OCI-LY7 (cell line): ENCODE measurements around the gene RSU1. TPM values are rescaled to one million over a fixed set of nuclear protein-coding genes. Genes with fewer than 3 reads are reported as not detected.

Source experiments
- BruUV-seq: library from RNA; stranded (reverse); fragments of 400-500 nt; replicated peaks from 2 replicates; lab custom pipeline; 2021; lab: Mats Ljungman, UMichigan
- CTCF ChIA-PET: fragments of 300-600 bp; sonication (Branson Sonifier 250); formaldehyde crosslinking; loops from one replicate; lab custom pipeline; 2022; ENCODE audit warnings: antibody characterized with exemption; ENCODE audit not compliant: unreplicated experiment; lab: Charles Lee
- POLR2A ChIA-PET: fragments of 300-600 bp; sonication (Branson Sonifier 250); formaldehyde crosslinking; loops from one replicate; lab custom pipeline; 2022; ENCODE audit warnings: antibody characterized with exemption; lab: Charles Lee
- DNase-seq: peaks from one replicate; pipeline ENCODE4 v3.0.0-alpha.2; 2015; ENCODE audit warnings: low spot score
- H2AFZ ChIP-seq: fragments of 200-600 bp; sonication (generic), shearing (Covaris generic); 2 replicates; pipeline ENCODE4 v1.6.1; 2014; ENCODE audit warnings: mild to moderate bottlenecking, antibody characterized with exemption, low read length, moderate library complexity
- H3K27ac ChIP-seq: fragments of 200-600 bp; sonication (generic); 2 replicates; pipeline ENCODE4 v1.5.1; 2014; ENCODE audit warnings: mixed run types, low read depth, mild to moderate bottlenecking, moderate library complexity, low read length, inconsistent platforms; ENCODE audit not compliant: poor library complexity, severe bottlenecking
- H3K36me3 ChIP-seq: fragments of 200-600 bp; sonication (generic); 2 replicates; pipeline ENCODE4 v1.6.1; 2014; ENCODE audit warnings: mild to moderate bottlenecking, antibody characterized with exemption, low read length, moderate library complexity, mixed read lengths; ENCODE audit not compliant: insufficient read depth
- H3K4me1 ChIP-seq: fragments of 200-600 bp; sonication (generic); 2 replicates; pipeline ENCODE4 v1.5.1; 2014; ENCODE audit warnings: mild to moderate bottlenecking, low read length; ENCODE audit not compliant: insufficient read depth, poor library complexity, severe bottlenecking
- H3K4me2 ChIP-seq: fragments of 200-600 bp; sonication (generic); 2 replicates; pipeline ENCODE4 v1.6.1; 2014; ENCODE audit warnings: mild to moderate bottlenecking, low read length
- H3K4me3 ChIP-seq: fragments of 200-600 bp; sonication (generic); 2 replicates; pipeline ENCODE4 v1.5.1; 2014; ENCODE audit warnings: mild to moderate bottlenecking, low read depth, low read length; ENCODE audit not compliant: poor library complexity, severe bottlenecking
- H3K79me2 ChIP-seq: fragments of 200-600 bp; sonication (generic); 2 replicates; pipeline ENCODE4 v1.6.1; 2016; ENCODE audit warnings: low read depth, mild to moderate bottlenecking, low read length, moderate library complexity, mixed read lengths; ENCODE audit not compliant: insufficient read depth
- H3K9me2 ChIP-seq: fragments of 200-600 bp; sonication (generic); 2 replicates; pipeline ENCODE4 v1.6.1; 2016; ENCODE audit warnings: mild to moderate bottlenecking, low read length, mixed read lengths; ENCODE audit not compliant: insufficient read depth
- H3K9me3 ChIP-seq: fragments of 200-600 bp; sonication (generic); 2 replicates; pipeline ENCODE4 v1.6.1; 2014; ENCODE audit warnings: mild to moderate bottlenecking, mixed run types, low read length, mixed read lengths
- H4K20me1 ChIP-seq: fragments of 200-600 bp; sonication (generic); 2 replicates; pipeline ENCODE4 v1.6.1; 2014; ENCODE audit warnings: mild to moderate bottlenecking, antibody characterized with exemption, low read length, moderate library complexity, mixed read lengths; ENCODE audit not compliant: insufficient read depth
- EZH2phosphoT487 ChIP-seq: fragments of 200-600 bp; sonication (generic); IDR thresholded peaks from 2 replicates; pipeline ENCODE4 v1.6.1; 2018; ENCODE audit warnings: low read depth, borderline replicate concordance, mild to moderate bottlenecking, mixed run types, antibody characterized with exemption, low read length, moderate library complexity, mixed read lengths
- intact Hi-C: fragments of 100-400 bp; cut with micrococcal nuclease; formaldehyde crosslinking; loops from one replicate; pipeline ENCODE4 v1.10.0; 2022; ENCODE audit not compliant: unreplicated experiment
- total RNA-seq, 2 experiments: library from RNA; depleted of rRNA in 1 of 2; stranded (reverse); fragments of >200 nt in 1 of 2; shearing (Covaris generic) in 1 of 2; gene quantifications; 2 replicates each; pipeline ENCODE4 v1.2.3, GENCODE V29; 2014 to 2022
- TF ChIP-seq, protein P1 (sequence below): fragments of 200-600 bp; sonication (generic); conservative IDR thresholded peaks from 2 replicates; pipeline ENCODE4 v1.5.1; 2014; ENCODE audit warnings: mild to moderate bottlenecking, antibody characterized with exemption, low read length, moderate library complexity, mixed read lengths

RSU1 gene
- total RNA-seq, 2 experiments from 2014 or later: 25.3 to 31.1 TPM

GRCh38 chr10:16845248-16845647 lies 28.0 kb upstream of the RSU1 start:
- BruUV-seq: no TSS peak
- intact Hi-C loops: no loop called here
- POLR2A ChIA-PET: interaction anchor here (0.5 kb wide), 1 partner anchor 191 kb away, joined by 9 read pairs; no protein-coding TSS in a partner anchor

DNA sequence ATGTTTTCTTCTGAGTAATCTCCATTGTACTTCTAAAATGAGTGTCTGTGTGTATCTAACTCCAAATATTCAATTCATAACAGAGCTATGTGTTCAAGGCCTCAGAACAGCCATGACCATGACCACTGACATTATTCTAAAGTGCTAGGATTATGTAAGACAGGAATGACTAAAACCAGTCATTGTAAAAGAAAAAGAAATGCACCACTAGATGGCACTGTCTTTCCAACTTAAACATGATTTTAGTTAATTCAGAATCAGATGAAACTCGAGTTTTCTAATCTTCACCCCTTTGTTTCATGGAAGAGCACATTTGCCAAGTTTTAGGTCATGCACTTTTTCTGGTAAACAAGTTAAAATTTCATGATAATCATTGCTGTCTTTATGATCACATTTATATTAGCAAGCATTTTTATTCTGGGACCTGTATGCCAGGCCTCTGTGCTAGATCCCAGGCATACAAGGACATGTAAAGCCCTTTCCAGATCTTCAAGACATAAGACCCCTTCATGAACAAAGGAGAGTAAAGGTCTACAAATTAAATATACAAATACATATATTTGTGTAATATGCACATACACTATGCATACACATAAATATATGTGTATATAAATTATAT lies 26.1 kb upstream of the RSU1 start:
- Histone ChIP-seq H3K4me2 (no peak overlapping the region), H3K27ac (no peak overlapping the region), H4K20me1 (no peaks in the 10 kb centered on the region), H2AFZ (no peak overlapping the region), H3K79me2 (no peaks in the 10 kb centered on the region), H3K4me1 (no peaks in the 10 kb centered on the region), H3K9me2 (no peaks in the 10 kb centered on the region), H3K36me3 (no peaks in the 10 kb centered on the region), H3K4me3 (no peak overlapping the region), H3K9me3 (no peaks in the 10 kb centered on the region)
- ChIA-PET POLR2A (interaction anchor here (1.0 kb wide), 1 partner anchor 10 kb away, joined by 3 read pairs; no protein-coding TSS in a partner anchor), CTCF (no interaction called here)
- no peak for TF ChIP-seq EZH2phosphoT487
- TF ChIP-seq, protein P1, sequence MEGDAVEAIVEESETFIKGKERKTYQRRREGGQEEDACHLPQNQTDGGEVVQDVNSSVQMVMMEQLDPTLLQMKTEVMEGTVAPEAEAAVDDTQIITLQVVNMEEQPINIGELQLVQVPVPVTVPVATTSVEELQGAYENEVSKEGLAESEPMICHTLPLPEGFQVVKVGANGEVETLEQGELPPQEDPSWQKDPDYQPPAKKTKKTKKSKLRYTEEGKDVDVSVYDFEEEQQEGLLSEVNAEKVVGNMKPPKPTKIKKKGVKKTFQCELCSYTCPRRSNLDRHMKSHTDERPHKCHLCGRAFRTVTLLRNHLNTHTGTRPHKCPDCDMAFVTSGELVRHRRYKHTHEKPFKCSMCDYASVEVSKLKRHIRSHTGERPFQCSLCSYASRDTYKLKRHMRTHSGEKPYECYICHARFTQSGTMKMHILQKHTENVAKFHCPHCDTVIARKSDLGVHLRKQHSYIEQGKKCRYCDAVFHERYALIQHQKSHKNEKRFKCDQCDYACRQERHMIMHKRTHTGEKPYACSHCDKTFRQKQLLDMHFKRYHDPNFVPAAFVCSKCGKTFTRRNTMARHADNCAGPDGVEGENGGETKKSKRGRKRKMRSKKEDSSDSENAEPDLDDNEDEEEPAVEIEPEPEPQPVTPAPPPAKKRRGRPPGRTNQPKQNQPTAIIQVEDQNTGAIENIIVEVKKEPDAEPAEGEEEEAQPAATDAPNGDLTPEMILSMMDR: peak; percentile 85
- no TSS peak for BruUV-seq
- intact Hi-C loops: loop anchor here (1.0 to 2.0 kb wide), 2 partner anchors 414 to 587 kb away; no protein-coding TSS in a partner anchor
- peak; percentile 80 for DNase-seq

More at GRCh38 chr10:16845248-16845647, 28.0 kb upstream of the RSU1 start:
- Histone ChIP-seq H3K4me1 (no peaks in the 10 kb centered on the region), H3K9me2 (no peaks in the 10 kb centered on the region), H3K36me3 (no peaks in the 10 kb centered on the region), H3K9me3 (no peaks in the 10 kb centered on the region), H3K79me2 (no peaks in the 10 kb centered on the region), H3K4me3 (no peak overlapping the region), H4K20me1 (no peaks in the 10 kb centered on the region), H3K27ac (no peak overlapping the region), H2AFZ (no peak overlapping the region), H3K4me2 (no peak overlapping the region)
- DNase-seq: no peak
- TF ChIP-seq, protein P1: no peak
- TF ChIP-seq EZH2phosphoT487: no peak
- CTCF ChIA-PET: no interaction called here

DNA sequence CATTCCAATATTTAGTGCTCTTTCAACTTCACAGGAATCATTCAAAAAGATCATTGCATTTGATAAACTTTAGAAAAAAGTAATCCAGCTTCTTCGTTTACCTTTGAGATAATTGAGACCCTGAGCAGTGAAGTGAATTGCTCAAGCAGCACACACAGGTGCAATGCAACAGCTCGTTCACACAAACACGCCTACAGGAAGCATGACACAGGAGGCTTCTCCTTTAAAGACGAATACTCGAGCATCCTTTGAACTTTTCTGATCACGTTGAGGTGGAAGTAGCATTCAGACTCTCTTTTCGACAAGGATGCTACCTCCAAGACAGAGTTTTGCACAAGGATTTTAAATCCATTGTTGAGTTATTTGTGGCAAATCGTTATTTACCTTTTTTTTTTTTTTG lies 18.0 kb upstream of the RSU1 start:
- H3K9me2 ChIP-seq: no peaks in the 10 kb centered on the region
- H3K36me3 ChIP-seq: no peaks in the 10 kb centered on the region
- intact Hi-C loops: no loop called here
- H3K27ac ChIP-seq: no peak overlapping the region
- H3K9me3 ChIP-seq: no peaks in the 10 kb centered on the region
- peak; percentile 39 for DNase-seq
- H4K20me1 ChIP-seq: no peaks in the 10 kb centered on the region
- no peaks in the 10 kb centered on the region for H3K79me2 ChIP-seq
- H3K4me2 ChIP-seq: peak overlapping the region; percentile 11; the same call in 1 of the 2 replicates
- TF ChIP-seq EZH2phosphoT487: no peak
- TF ChIP-seq, protein P1: no peak
- H3K4me1 ChIP-seq: peaks cover 5% of the 10 kb centered on the region
- ChIA-PET POLR2A (interaction anchor here (0.7 to 1.8 kb wide), 2 partner anchors 18 to 22 kb away, joined by 3 to 11 read pairs; partner anchors contain the start of gene RSU1), CTCF (no interaction called here)
- H2AFZ ChIP-seq: 0 out of 2 replicates have a peak overlapping the region, but pooled peaks have one; percentile 40
- H3K4me3 ChIP-seq: no peak overlapping the region
- BruUV-seq: no TSS peak
